Dedifferentiated amniotic fluid mesenchymal stem cell (primary cell): ENCODE results near the gene FAM20C.

Experiments
- DNase-seq: peaks from one replicate; pipeline ENCODE4 v3.0.0-alpha.2; 2016; ENCODE audit errors: extremely low spot score

The FAM20C gene

GRCh38 chr7:305410-306151 is 113.2 kb downstream of the FAM20C start:
- no peak for DNase-seq

- no peak for DNase-seq
Observed at GRCh38 chr7:307970-308369, 115.6 kb downstream of the FAM20C start.

- DNase-seq = no peak
Observed at GRCh38 chr7:309586-310228, 117.3 kb downstream of the FAM20C start.
